ENCODE measurements around the gene CYP20A1.
"Not testable (repeated sequence)": the region's sequence is repeated elsewhere in the genome, so short reads cannot be mapped to it uniquely, and the experiment has no call there.

CYP20A1 gene

DNA sequence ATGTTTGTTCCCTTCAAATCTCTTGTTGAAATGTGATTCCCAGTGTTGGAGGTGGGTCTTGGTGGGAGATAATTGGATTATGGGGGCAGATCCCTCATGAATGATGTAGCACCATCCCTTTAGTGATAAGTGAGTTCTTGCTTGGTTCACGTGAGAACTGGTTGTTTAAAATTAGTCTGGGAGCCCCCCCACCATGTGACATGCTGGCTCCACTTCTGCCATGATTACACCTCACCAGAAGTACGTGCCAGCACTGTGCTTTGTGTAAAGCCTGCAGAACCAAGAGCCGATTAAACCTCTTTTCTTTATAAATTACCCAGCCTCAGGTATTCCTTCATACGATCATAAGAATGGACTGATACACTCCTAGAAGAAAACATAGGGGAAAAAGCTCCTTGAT lies 99.5 kb downstream of the CYP20A1 start:
- H3K27me3 ChIP-seq (ENCODE audit: insufficient read depth, poor library complexity, severe bottlenecking), result no peaks in the 10 kb centered on the region
- DNase-seq (ENCODE audit: low read depth in 1 of 2, low spot score in 1 of 2), result no peak
- TF ChIP-seq POLR2AphosphoS5 (IDR thresholded peaks at IDR 0.05; ENCODE audit: low read depth), result no peak
- no peak for TF ChIP-seq GABPA (IDR thresholded peaks at IDR 0.05; ENCODE audit: low read depth)
- TF ChIP-seq, protein P1, sequence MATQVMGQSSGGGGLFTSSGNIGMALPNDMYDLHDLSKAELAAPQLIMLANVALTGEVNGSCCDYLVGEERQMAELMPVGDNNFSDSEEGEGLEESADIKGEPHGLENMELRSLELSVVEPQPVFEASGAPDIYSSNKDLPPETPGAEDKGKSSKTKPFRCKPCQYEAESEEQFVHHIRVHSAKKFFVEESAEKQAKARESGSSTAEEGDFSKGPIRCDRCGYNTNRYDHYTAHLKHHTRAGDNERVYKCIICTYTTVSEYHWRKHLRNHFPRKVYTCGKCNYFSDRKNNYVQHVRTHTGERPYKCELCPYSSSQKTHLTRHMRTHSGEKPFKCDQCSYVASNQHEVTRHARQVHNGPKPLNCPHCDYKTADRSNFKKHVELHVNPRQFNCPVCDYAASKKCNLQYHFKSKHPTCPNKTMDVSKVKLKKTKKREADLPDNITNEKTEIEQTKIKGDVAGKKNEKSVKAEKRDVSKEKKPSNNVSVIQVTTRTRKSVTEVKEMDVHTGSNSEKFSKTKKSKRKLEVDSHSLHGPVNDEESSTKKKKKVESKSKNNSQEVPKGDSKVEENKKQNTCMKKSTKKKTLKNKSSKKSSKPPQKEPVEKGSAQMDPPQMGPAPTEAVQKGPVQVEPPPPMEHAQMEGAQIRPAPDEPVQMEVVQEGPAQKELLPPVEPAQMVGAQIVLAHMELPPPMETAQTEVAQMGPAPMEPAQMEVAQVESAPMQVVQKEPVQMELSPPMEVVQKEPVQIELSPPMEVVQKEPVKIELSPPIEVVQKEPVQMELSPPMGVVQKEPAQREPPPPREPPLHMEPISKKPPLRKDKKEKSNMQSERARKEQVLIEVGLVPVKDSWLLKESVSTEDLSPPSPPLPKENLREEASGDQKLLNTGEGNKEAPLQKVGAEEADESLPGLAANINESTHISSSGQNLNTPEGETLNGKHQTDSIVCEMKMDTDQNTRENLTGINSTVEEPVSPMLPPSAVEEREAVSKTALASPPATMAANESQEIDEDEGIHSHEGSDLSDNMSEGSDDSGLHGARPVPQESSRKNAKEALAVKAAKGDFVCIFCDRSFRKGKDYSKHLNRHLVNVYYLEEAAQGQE (IDR thresholded peaks at IDR 0.05; ENCODE audit: insufficient replicate concordance, low read depth), result no peak
- TF ChIP-seq, protein P2, sequence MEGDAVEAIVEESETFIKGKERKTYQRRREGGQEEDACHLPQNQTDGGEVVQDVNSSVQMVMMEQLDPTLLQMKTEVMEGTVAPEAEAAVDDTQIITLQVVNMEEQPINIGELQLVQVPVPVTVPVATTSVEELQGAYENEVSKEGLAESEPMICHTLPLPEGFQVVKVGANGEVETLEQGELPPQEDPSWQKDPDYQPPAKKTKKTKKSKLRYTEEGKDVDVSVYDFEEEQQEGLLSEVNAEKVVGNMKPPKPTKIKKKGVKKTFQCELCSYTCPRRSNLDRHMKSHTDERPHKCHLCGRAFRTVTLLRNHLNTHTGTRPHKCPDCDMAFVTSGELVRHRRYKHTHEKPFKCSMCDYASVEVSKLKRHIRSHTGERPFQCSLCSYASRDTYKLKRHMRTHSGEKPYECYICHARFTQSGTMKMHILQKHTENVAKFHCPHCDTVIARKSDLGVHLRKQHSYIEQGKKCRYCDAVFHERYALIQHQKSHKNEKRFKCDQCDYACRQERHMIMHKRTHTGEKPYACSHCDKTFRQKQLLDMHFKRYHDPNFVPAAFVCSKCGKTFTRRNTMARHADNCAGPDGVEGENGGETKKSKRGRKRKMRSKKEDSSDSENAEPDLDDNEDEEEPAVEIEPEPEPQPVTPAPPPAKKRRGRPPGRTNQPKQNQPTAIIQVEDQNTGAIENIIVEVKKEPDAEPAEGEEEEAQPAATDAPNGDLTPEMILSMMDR (IDR thresholded peaks at IDR 0.05; ENCODE audit: insufficient read depth, low read length), result no peak
- TF ChIP-seq SPI1 (IDR thresholded peaks at IDR 0.05; ENCODE audit: borderline replicate concordance, low read depth), result no peak
- no peak overlapping the region for H3K27ac ChIP-seq (replicated peaks)
- H3K4me3 ChIP-seq (replicated peaks; ENCODE audit: insufficient read depth, low read length), result no peak overlapping the region

DNA sequence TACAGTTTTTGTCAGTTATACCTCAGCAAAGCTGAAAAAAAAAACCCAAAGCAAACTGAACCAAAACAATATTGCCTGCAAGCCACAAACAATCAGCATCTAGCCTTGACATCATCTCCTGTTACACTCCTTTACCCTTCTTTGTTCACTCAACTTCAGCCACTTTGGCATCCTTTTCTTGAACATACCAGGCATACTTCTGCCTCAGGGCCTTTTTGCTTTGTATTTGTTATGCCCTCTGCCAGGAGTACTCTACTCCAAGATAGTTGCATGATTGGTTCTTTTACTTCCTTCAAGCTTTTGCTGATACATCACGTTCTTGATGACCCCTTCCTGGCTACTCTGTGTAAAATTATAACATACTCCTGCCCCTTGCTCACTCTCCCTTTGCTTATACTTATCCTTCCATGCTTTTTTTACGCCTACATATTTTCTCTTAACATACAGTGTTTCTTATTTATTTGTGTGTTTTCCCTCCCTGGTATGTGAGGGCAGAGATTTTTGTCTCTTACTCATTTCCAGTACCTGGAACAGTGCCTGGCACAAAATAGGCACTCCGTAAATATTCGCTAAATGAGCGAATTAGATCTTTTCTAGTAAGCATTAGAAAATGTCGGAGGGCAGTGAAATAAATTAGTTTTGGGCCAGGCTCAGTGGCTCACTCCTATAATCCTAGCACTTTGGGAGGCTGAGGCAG lies 102.1 kb downstream of the CYP20A1 start:
- Histone ChIP-seq H3K27ac (replicated peaks) (no peak overlapping the region), H3K27me3 (ENCODE audit: insufficient read depth, poor library complexity, severe bottlenecking) (no peaks in the 10 kb centered on the region), H3K4me3 (replicated peaks; ENCODE audit: insufficient read depth, low read length) (no peak overlapping the region)
- no peak for DNase-seq (ENCODE audit: low read depth in 1 of 2, low spot score in 1 of 2)
- TF ChIP-seq SPI1 (IDR thresholded peaks at IDR 0.05; ENCODE audit: borderline replicate concordance, low read depth) (no peak), POLR2AphosphoS5 (IDR thresholded peaks at IDR 0.05; ENCODE audit: low read depth) (no peak), GABPA (IDR thresholded peaks at IDR 0.05; ENCODE audit: low read depth) (no peak)
- TF ChIP-seq, protein P2 (IDR thresholded peaks at IDR 0.05; ENCODE audit: insufficient read depth, low read length), result no peak
- TF ChIP-seq, protein P1 (IDR thresholded peaks at IDR 0.05; ENCODE audit: insufficient replicate concordance, low read depth), result no peak

DNA sequence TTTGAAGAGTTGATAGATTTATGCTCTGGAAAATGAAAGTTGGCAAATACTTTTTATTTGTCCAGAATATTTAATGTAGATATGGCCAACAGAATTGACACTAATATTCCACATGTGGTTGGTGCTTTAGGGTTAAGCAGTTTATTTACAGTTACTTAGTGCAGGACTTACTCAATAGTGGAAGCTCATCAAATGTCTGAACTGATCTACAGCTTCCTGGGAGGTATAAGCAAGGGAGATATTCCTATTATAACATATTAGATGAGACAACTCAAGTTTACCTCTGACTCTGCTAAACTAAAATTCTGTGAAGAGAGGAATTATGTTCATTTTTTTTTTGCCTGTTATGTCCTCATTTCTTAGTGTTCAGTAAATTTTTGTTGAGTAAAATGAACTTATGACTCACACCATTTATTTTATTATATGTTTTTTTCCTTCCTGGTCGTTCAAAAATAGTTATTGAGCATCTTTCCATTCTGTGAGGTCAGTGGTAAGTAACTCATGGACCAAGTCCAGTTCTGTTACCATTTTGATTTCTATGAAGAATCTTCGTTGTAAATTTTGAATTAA lies 103.0 kb downstream of the CYP20A1 start:
- no peak overlapping the region for H3K4me3 ChIP-seq (replicated peaks; ENCODE audit: insufficient read depth, low read length)
- no peak for DNase-seq (ENCODE audit: low read depth in 1 of 2, low spot score in 1 of 2)
- no peaks in the 10 kb centered on the region for H3K27me3 ChIP-seq (ENCODE audit: insufficient read depth, poor library complexity, severe bottlenecking)
- no peak overlapping the region for H3K27ac ChIP-seq (replicated peaks)
- TF ChIP-seq, protein P2 (IDR thresholded peaks at IDR 0.05; ENCODE audit: insufficient read depth, low read length), result no peak
- TF ChIP-seq, protein P1 (IDR thresholded peaks at IDR 0.05; ENCODE audit: insufficient replicate concordance, low read depth), result no peak
- TF ChIP-seq SPI1 (IDR thresholded peaks at IDR 0.05; ENCODE audit: borderline replicate concordance, low read depth) (no peak), POLR2AphosphoS5 (IDR thresholded peaks at IDR 0.05; ENCODE audit: low read depth) (no peak), GABPA (IDR thresholded peaks at IDR 0.05; ENCODE audit: low read depth) (no peak)

DNA sequence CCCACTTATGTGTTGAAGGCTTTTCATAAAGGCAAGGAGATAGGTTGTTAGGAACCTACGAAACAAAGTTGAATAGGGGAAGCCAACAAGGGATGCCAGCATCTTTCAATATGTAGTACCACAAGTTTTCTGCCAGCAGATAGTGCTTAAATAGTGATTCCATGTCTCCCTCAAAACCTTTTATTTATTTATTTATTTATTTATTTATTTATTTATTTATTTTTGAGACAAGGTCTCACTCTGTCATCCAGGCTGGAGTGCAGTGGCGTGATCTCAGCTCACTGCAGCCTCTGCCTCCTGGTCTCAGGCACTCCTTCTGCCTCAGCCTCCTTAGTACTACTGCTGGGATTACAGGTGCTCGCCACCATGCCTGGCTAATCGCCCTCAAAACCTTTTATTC lies 103.6 kb downstream of the CYP20A1 start:
- DNase-seq (ENCODE audit: low read depth in 1 of 2, low spot score in 1 of 2); H3K27ac ChIP-seq (replicated peaks); H3K27me3 ChIP-seq (ENCODE audit: insufficient read depth, poor library complexity, severe bottlenecking); H3K4me3 ChIP-seq (replicated peaks; ENCODE audit: insufficient read depth, low read length): not testable (repeated sequence)

Measured in HL-60 (cell line).